Progenitor cell of endocrine pancreas (in vitro differentiated cells): ENCODE measurements around the gene IPP. TPM values are rescaled to one million over a fixed set of nuclear protein-coding genes. Genes with fewer than 3 reads are reported as not detected.

Source experiments
- DNase-seq: peaks from one replicate; pipeline ENCODE4 v3.0.0; 2021; ENCODE audit warnings: low spot score; ENCODE audit not compliant: unreplicated experiment
- H3K27ac Mint-ChIP-seq: 2 replicates; pipeline ENCODE4 v1.8.0; 2021; ENCODE audit warnings: mild to moderate bottlenecking, moderate library complexity, mixed read lengths
- H3K27me3 Mint-ChIP-seq: 2 replicates; pipeline ENCODE4 v1.8.0; 2021; ENCODE audit warnings: mixed read lengths
- H3K36me3 Mint-ChIP-seq: 2 replicates; pipeline ENCODE4 v1.8.0; 2022; ENCODE audit warnings: mixed read lengths; ENCODE audit not compliant: insufficient read depth
- H3K4me1 Mint-ChIP-seq: 2 replicates; pipeline ENCODE4 v1.8.0; 2021; ENCODE audit warnings: low read depth, mixed read lengths
- H3K4me3 Mint-ChIP-seq: 2 replicates; pipeline ENCODE4 v1.8.0; 2021; ENCODE audit warnings: low read depth, mild to moderate bottlenecking, moderate library complexity, mixed read lengths
- H3K9me3 Mint-ChIP-seq: 2 replicates; pipeline ENCODE4 v1.8.0; 2021; ENCODE audit warnings: low read depth, mixed read lengths
- total RNA-seq: library from RNA; stranded (reverse); gene quantifications from 2 replicates; pipeline ENCODE4 v1.2.1, GENCODE V29; 2021
- TF ChIP-seq, protein P1 (sequence below): fragments of 200-600 bp; sonication (generic); IDR thresholded peaks from one replicate; pipeline ENCODE4 v1.5.0; 2021; ENCODE audit warnings: antibody characterized with exemption, mild to moderate bottlenecking; ENCODE audit not compliant: unreplicated experiment

IPP gene
- total RNA-seq, 1 donor from 2014 or later: 21.0 TPM

- Mint-ChIP-seq H3K36me3 (peaks cover 5% of the 10 kb centered on the region), H3K9me3 (no peaks in the 10 kb centered on the region), H3K4me1 (peaks cover 19% of the 10 kb centered on the region), H3K4me3 (no peak overlapping the region), H3K27ac (no peak overlapping the region), H3K27me3 (no peaks in the 10 kb centered on the region)
- no peak for DNase-seq
- TF ChIP-seq, protein P1, sequence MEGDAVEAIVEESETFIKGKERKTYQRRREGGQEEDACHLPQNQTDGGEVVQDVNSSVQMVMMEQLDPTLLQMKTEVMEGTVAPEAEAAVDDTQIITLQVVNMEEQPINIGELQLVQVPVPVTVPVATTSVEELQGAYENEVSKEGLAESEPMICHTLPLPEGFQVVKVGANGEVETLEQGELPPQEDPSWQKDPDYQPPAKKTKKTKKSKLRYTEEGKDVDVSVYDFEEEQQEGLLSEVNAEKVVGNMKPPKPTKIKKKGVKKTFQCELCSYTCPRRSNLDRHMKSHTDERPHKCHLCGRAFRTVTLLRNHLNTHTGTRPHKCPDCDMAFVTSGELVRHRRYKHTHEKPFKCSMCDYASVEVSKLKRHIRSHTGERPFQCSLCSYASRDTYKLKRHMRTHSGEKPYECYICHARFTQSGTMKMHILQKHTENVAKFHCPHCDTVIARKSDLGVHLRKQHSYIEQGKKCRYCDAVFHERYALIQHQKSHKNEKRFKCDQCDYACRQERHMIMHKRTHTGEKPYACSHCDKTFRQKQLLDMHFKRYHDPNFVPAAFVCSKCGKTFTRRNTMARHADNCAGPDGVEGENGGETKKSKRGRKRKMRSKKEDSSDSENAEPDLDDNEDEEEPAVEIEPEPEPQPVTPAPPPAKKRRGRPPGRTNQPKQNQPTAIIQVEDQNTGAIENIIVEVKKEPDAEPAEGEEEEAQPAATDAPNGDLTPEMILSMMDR: no peak
Observed at GRCh38 chr1:45669379-45669778, 81.1 kb downstream of the IPP start.

DNA sequence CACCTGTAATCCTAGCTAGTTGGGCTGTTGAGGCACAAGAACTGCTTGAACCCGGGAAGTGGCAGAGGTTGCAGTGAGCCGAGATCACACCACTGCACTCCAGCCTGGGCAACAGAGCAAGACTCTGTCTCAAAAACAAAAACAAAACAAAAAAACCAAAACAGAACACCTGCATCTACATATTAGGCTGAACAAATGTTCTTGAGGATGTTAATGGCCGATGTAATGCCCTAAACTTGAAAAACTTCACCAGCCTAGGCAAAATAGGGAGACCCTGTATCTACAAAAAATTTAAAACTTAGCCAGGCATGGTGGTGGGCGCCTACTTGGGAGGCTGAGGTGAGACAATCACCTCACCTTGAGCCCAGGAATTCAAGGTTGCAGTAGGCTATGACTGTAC is 81.9 kb downstream of the IPP start:
- no peak overlapping the region for H3K4me3 Mint-ChIP-seq
- DNase-seq: no peak
- H3K4me1 Mint-ChIP-seq: peaks cover 13% of the 10 kb centered on the region
- H3K27ac Mint-ChIP-seq: no peak overlapping the region
- TF ChIP-seq, protein P1: no peak
- H3K9me3 Mint-ChIP-seq: no peaks in the 10 kb centered on the region
- no peaks in the 10 kb centered on the region for H3K27me3 Mint-ChIP-seq
- peaks cover 5% of the 10 kb centered on the region for H3K36me3 Mint-ChIP-seq

- Mint-ChIP-seq H3K9me3 (no peaks in the 10 kb centered on the region), H3K27ac (no peak overlapping the region), H3K4me1 (peaks cover 11% of the 10 kb centered on the region), H3K27me3 (no peaks in the 10 kb centered on the region), H3K36me3 (peaks cover 8% of the 10 kb centered on the region), H3K4me3 (no peak overlapping the region)
- TF ChIP-seq, protein P1: no peak
- no peak for DNase-seq
Observed at GRCh38 chr1:45667321-45668111, 82.9 kb downstream of the IPP start.

DNA sequence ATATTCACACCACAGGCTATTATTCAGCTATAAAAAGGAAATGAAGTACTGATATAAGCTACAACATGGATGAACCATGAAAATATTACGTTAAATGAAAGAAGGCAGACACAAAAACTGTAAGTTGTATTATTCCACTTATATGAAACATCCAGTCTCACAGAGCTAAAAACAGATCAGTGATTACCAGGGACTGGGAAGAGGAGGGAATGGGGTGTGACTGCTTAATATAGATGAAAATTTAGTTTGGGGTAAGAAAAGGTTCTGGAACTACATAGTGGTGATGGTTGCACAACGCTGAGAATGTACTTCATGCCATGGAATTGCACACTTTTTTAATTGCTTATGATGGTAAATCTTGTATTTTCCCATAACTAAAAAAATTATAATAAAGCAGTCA is 83.6 kb downstream of the IPP start:
- TF ChIP-seq, protein P1: no peak
- Mint-ChIP-seq H3K9me3 (no peaks in the 10 kb centered on the region), H3K4me1 (peaks cover 11% of the 10 kb centered on the region), H3K27me3 (no peaks in the 10 kb centered on the region), H3K27ac (no peak overlapping the region), H3K4me3 (no peak overlapping the region), H3K36me3 (peaks cover 8% of the 10 kb centered on the region)
- no peak for DNase-seq

GRCh38 chr1:45660336-45660735 is 90.1 kb downstream of the IPP start:
- H3K27ac Mint-ChIP-seq: no peak overlapping the region
- no peak for DNase-seq
- H3K4me1 Mint-ChIP-seq: peaks cover 26% of the 10 kb centered on the region
- no peaks in the 10 kb centered on the region for H3K27me3 Mint-ChIP-seq
- no peak overlapping the region for H3K4me3 Mint-ChIP-seq
- no peaks in the 10 kb centered on the region for H3K9me3 Mint-ChIP-seq
- TF ChIP-seq, protein P1: no peak
- peaks cover 27% of the 10 kb centered on the region for H3K36me3 Mint-ChIP-seq
